Skeletal muscle tissue (tissue), 4 donors: Measurements from ENCODE around the gene HEXB. TPM values are rescaled to one million over a fixed set of nuclear protein-coding genes. Genes with fewer than 3 reads are reported as not detected.

Experiments used
- H3K27ac ChIP-seq: one replicate; pipeline ENCODE4 v1.7.0; 2013; ENCODE audit warnings: mild to moderate bottlenecking, low read depth, low read length, inconsistent platforms
- H3K27me3 ChIP-seq, 3 donors: one replicate each; pipeline ENCODE4 v1.7.0; 2013; ENCODE audit warnings: low read length in 3 of 3; ENCODE audit not compliant: control insufficient read depth in 3 of 3, insufficient read depth in 3 of 3
- H3K36me3 ChIP-seq, 3 donors: one replicate each; pipeline ENCODE4 v1.7.0; 2013; ENCODE audit warnings: low read length in 3 of 3; ENCODE audit not compliant: control insufficient read depth in 3 of 3, insufficient read depth in 3 of 3
- H3K4me1 ChIP-seq, 3 donors: one replicate each; pipeline ENCODE4 v1.7.0; 2013; ENCODE audit warnings: low read length in 3 of 3, mild to moderate bottlenecking in 3 of 3; ENCODE audit not compliant: control insufficient read depth in 3 of 3, insufficient read depth in 3 of 3
- H3K4me3 ChIP-seq, 3 donors: one replicate each; pipeline ENCODE4 v1.7.0; 2013; ENCODE audit warnings: low read length in 3 of 3
- H3K9ac ChIP-seq, 3 donors: one replicate each; pipeline ENCODE4 v1.7.0; 2013; ENCODE audit warnings: low read length in 3 of 3, mild to moderate bottlenecking in 3 of 3, moderate library complexity in 2 of 3, low read depth in 1 of 3
- H3K9me3 ChIP-seq, 3 donors: one replicate each; pipeline ENCODE4 v1.7.0; 2013; ENCODE audit warnings: low read length in 3 of 3; ENCODE audit not compliant: control insufficient read depth in 3 of 3
- total RNA-seq: library from RNA; depleted of rRNA; stranded (reverse); fragments of >200 nt; gene quantifications from one replicate; pipeline ENCODE4 v1.2.3, GENCODE V29; 2014
- donor health status: Osteomylitis.

HEXB gene
- total RNA-seq, 1 donor from 2014 or later, result 42.3 TPM

DNA sequence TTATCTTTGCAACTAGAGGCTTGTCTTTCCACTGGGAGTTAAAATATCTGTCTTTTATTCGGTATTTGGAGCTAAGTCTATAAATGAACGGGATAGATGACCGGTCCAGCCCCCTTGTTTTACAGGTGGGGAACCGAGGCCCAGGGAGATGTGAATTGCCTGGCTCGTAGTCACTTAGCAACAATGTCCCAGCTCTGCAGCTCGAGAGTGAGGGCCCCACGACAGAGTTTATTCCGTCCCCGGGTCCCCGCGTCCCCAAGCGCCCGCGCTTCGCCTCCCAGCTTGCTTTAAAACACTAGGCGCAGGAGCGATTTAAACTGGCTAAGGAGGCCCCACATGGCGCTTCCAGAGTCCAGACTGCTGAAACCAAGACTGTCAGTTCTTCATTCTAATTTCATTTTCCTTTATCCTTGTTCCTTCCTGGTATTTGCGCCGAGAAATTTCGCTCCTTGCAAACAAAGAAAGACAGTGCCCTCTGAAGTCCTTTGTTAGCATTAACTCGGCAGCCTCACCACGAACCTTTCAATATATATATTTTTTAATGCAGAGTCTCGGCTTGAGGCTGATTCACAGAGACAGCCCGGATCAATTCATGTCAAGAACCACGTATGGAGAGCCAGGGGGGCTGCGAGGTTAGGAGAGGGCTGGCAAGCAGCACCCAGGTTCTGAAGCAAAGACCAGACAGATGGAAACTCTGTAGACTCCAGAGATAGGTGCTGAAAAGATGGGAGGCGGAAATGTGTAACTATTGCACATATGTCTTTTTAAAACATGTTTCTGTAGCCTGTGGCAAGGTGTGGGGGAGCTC is 43.1 kb upstream of the HEXB start:
- Histone ChIP-seq H3K9me3 (no peaks in the 10 kb centered on the region), H3K36me3 (no peaks in the 10 kb centered on the region), H3K27ac (peak overlapping the region; percentile 71), H3K4me3 (peak overlapping the region; percentile 86 to 93 (median 90)), H3K27me3 (no peaks in the 10 kb centered on the region), H3K4me1 (peaks cover 25 to 43% (median 30%) of the 10 kb centered on the region in 3 donors), H3K9ac (peak overlapping the region in 2 of 3 donors; percentile 79 to 84)

GRCh38 chr5:74642543-74642863 is 42.5 kb upstream of the HEXB start:
- H3K9ac ChIP-seq, result no peak overlapping the region
- no peak overlapping the region for H3K27ac ChIP-seq
- H3K36me3 ChIP-seq, result no peaks in the 10 kb centered on the region
- H3K9me3 ChIP-seq, result no peaks in the 10 kb centered on the region
- H3K4me3 ChIP-seq, result no peak overlapping the region
- H3K27me3 ChIP-seq, result no peaks in the 10 kb centered on the region
- peaks cover 25 to 47% (median 28%) of the 10 kb centered on the region in 3 donors for H3K4me1 ChIP-seq

DNA sequence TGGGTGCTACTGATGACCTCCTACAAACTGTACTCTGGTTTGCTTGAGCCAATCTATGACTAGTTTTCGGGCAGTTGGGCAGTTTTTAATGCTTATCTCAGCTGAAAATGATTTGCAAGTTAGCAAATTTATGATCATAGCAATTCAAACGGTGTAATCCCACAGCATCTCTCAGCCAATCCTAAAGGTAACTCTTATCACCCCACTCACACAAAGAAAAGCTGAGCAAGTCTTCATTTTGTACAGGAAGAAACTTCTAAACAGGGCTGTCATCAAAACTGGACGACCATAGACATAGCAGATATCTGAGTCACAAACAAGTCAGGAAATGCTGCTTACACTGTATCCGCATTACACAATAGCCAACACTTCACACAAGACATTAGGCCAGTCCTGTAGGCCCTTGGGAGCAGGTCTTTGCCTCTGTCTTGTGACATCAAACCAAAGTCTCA is 41.9 kb upstream of the HEXB start:
- peaks cover 22 to 43% (median 26%) of the 10 kb centered on the region in 3 donors for H3K4me1 ChIP-seq
- no peaks in the 10 kb centered on the region for H3K36me3 ChIP-seq
- no peaks in the 10 kb centered on the region for H3K9me3 ChIP-seq
- peak overlapping the region; percentile 23 for H3K27ac ChIP-seq
- H3K27me3 ChIP-seq, result no peaks in the 10 kb centered on the region
- H3K4me3 ChIP-seq, result no peak overlapping the region
- H3K9ac ChIP-seq, result no peak overlapping the region

DNA sequence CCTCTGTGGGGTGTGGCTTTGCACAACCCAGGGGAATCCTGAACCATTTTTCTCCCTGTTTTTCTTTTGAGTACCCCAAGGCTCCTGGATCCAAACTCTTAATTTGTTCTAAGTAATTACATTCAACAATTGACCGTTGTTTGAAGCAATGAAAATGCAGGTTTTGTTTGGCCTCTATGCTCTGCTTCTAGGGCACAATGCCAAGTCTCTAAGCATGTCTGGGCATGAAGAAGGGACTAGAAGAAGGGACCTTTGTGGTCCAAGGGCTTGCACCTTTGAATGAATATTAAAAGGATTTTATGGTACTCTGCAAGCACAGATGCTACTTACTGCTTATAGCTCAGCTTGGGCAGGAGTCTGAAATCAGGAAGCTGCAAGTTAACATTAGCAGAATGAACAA is 37.9 kb upstream of the HEXB start:
- no peaks in the 10 kb centered on the region for H3K27me3 ChIP-seq
- H3K9ac ChIP-seq, result no peak overlapping the region
- no peaks in the 10 kb centered on the region for H3K9me3 ChIP-seq
- no peak overlapping the region for H3K27ac ChIP-seq
- no peak overlapping the region for H3K4me3 ChIP-seq
- no peaks in the 10 kb centered on the region for H3K36me3 ChIP-seq
- H3K4me1 ChIP-seq, result peaks cover 0 to 11% (median 2%) of the 10 kb centered on the region in 3 donors

DNA sequence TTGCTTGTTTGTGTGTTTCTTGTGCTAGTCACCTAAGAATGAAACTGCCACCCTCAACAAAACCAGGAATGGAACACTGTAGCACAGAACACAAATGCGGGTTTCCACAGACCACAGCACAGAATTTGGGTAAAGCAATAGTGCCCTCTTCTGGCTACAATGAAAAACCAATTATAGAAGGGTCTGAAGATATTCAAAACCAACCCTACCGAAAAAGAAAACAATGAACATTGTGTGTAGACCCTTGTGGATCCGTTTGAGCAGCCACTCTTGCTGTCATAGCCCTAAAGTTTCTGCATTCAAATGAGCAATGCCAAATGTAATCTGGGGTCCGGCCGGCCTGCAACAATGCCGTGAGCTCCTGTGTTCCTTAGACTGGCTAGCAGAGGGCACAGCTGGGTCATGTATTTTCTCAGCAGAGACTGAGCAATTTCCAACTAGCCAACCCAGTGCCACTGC is 36.2 kb upstream of the HEXB start:
- no peaks in the 10 kb centered on the region for H3K27me3 ChIP-seq
- peak overlapping the region in 1 of 3 donors; percentile 61 for H3K9ac ChIP-seq
- no peaks in the 10 kb centered on the region for H3K36me3 ChIP-seq
- H3K4me3 ChIP-seq, result no peak overlapping the region
- H3K27ac ChIP-seq, result no peak overlapping the region
- no peaks in the 10 kb centered on the region for H3K9me3 ChIP-seq
- H3K4me1 ChIP-seq, result peaks cover 0 to 5% (median 0%) of the 10 kb centered on the region in 3 donors

DNA sequence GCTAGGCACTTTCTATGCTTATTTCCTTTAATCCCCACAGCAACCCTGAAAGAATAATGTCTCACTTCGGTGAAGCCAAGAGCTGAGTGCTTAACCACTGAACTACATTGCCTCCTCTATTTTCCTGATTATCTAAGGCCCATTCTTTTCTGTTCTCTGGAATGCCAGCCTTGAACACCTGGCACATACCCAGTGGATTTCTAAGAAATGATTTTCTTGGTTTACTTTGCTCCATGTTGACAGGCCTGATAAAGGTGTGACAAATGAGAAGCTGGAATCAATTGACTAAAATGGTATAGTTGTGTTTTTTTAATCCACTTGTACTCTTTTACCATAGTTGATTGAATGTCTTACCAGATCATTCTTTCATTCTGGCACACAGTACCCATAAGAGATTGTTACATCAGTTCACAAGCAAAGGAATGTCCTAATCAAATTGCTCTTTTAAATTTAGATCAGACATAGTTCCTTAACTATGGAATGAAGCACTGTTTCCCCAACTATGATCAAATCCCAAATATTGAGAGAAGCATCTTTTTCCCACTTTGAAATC is 35.5 kb upstream of the HEXB start:
- Histone ChIP-seq H3K27me3 (no peaks in the 10 kb centered on the region), H3K9ac (no peak overlapping the region), H3K4me1 (peaks cover 0 to 5% (median 0%) of the 10 kb centered on the region in 3 donors), H3K4me3 (no peak overlapping the region), H3K9me3 (no peaks in the 10 kb centered on the region), H3K36me3 (no peaks in the 10 kb centered on the region), H3K27ac (no peak overlapping the region)

- peaks cover 0 to 5% (median 0%) of the 10 kb centered on the region in 3 donors for H3K4me1 ChIP-seq
- no peak overlapping the region for H3K27ac ChIP-seq
- H3K27me3 ChIP-seq, result no peaks in the 10 kb centered on the region
- H3K9ac ChIP-seq, result no peak overlapping the region
- H3K9me3 ChIP-seq, result no peaks in the 10 kb centered on the region
- no peaks in the 10 kb centered on the region for H3K36me3 ChIP-seq
- no peak overlapping the region for H3K4me3 ChIP-seq
These were observed 33.3 kb upstream of the HEXB start for GRCh38 chr5:74651710-74652109.

DNA sequence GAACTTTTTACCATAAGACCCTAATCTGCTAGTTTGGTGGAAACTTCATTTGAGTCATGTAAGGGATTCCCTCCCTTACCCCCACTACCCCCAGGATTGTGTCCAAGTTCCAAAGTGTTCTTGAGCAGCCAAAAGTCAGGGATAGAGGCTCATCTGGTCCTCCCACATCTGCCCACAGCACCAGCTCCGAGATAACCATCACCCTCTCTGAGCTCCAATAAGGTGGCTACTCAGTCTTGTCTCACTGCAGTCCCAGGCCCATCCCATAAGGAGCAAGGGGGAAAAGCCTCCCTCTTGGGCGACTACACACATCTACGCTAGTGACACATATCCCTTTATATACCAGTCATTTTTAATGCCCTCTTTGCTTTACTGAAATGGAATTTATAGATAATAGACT is 32.5 kb upstream of the HEXB start:
- no peak overlapping the region for H3K27ac ChIP-seq
- H3K36me3 ChIP-seq, result no peaks in the 10 kb centered on the region
- H3K9ac ChIP-seq, result no peak overlapping the region
- no peak overlapping the region for H3K4me3 ChIP-seq
- H3K4me1 ChIP-seq, result no peaks in the 10 kb centered on the region
- H3K9me3 ChIP-seq, result no peaks in the 10 kb centered on the region
- no peaks in the 10 kb centered on the region for H3K27me3 ChIP-seq

DNA sequence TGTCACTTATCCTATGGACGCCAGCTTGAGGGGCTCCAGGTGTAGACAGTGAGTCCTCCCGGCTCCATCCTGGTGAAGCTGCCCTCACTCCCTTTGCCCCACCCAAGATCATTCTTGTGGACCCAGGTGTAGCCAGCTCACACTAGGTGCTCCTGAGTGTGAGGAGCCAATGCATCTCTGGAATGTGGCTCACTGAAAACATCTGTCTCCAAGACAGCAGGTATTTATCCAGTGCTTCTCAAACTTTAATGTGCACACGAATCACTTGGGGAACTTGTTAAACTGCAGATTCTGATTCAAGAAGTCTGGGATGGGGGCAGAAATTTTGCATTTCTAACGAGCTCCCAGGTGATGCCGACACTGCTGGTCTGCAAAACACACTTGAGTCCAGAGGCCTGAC is 31.0 kb upstream of the HEXB start:
- H3K9ac ChIP-seq, result no peak overlapping the region
- H3K36me3 ChIP-seq, result no peaks in the 10 kb centered on the region
- no peak overlapping the region for H3K27ac ChIP-seq
- no peak overlapping the region for H3K4me3 ChIP-seq
- H3K9me3 ChIP-seq, result no peaks in the 10 kb centered on the region
- no peaks in the 10 kb centered on the region for H3K27me3 ChIP-seq
- H3K4me1 ChIP-seq, result no peaks in the 10 kb centered on the region

GRCh38 chr5:74655206-74655605 is 29.8 kb upstream of the HEXB start:
- no peak overlapping the region for H3K9ac ChIP-seq
- H3K27ac ChIP-seq, result no peak overlapping the region
- H3K9me3 ChIP-seq, result no peaks in the 10 kb centered on the region
- no peaks in the 10 kb centered on the region for H3K27me3 ChIP-seq
- H3K4me3 ChIP-seq, result no peak overlapping the region
- H3K36me3 ChIP-seq, result no peaks in the 10 kb centered on the region
- H3K4me1 ChIP-seq, result no peaks in the 10 kb centered on the region
